Tibial artery (tissue), 4 donors: ENCODE data around the gene TMEM214.

ENCODE experiments used
- DNase-seq, 2 donors: peaks; one replicate each; pipeline ENCODE4 v3.0.0-alpha.2; 2019
- H3K27ac ChIP-seq, 2 donors: fragments of 200-600 bp; sonication (generic) in 1 of 2; 1 replicate in 1 of 2; 2 replicates in 1 of 2; pipeline ENCODE4 v1.5.1; 2018 to 2019; ENCODE audit warnings: mild to moderate bottlenecking in 1 of 2
- H3K27me3 ChIP-seq, 2 donors: fragments of 200-600 bp; sonication (generic) in 1 of 2; one replicate each; pipeline versions ENCODE4 v1.5.1 to v1.6.0; 2016 to 2019
- H3K36me3 ChIP-seq, 3 donors: fragments of 200-600 bp; sonication (generic) in 2 of 3; one replicate each; pipeline ENCODE4 v1.5.1; 2016 to 2019; ENCODE audit warnings: mild to moderate bottlenecking in 2 of 3
- H3K4me1 ChIP-seq, 4 donors: fragments of 200-600 bp; sonication (generic) in 2 of 4; 1 replicate in 3 of 4; 2 replicates in 1 of 4; pipeline ENCODE4 v1.5.1; 2016 to 2019
- H3K4me3 ChIP-seq, 2 donors: fragments of 200-600 bp; sonication (generic) in 1 of 2; 1 replicate in 1 of 2; 2 replicates in 1 of 2; pipeline ENCODE4 v1.5.1; 2018 to 2019; ENCODE audit warnings: mild to moderate bottlenecking in 2 of 2
- H3K9me3 ChIP-seq, 3 donors: fragments of 200-600 bp; sonication (generic) in 1 of 3; one replicate each; pipeline ENCODE4 v1.5.1; 2016 to 2019
- intact Hi-C: fragments of 100-400 bp; cut with DNase I; formaldehyde crosslinking; loops from one replicate; pipeline ENCODE4 v1.15.0; 2023; ENCODE audit warnings: low total_unique reads
- TF ChIP-seq, protein P1 (sequence below), 2 experiments: fragments of 200-600 bp in 1 of 2; fragments of 450-650 bp in 1 of 2; IDR thresholded peaks; one replicate each; pipeline ENCODE4 v1.5.1; 2017 to 2019; ENCODE audit warnings: antibody characterized with exemption in 2 of 2, mild to moderate bottlenecking in 1 of 2, moderate library complexity in 1 of 2

Gene TMEM214

DNA sequence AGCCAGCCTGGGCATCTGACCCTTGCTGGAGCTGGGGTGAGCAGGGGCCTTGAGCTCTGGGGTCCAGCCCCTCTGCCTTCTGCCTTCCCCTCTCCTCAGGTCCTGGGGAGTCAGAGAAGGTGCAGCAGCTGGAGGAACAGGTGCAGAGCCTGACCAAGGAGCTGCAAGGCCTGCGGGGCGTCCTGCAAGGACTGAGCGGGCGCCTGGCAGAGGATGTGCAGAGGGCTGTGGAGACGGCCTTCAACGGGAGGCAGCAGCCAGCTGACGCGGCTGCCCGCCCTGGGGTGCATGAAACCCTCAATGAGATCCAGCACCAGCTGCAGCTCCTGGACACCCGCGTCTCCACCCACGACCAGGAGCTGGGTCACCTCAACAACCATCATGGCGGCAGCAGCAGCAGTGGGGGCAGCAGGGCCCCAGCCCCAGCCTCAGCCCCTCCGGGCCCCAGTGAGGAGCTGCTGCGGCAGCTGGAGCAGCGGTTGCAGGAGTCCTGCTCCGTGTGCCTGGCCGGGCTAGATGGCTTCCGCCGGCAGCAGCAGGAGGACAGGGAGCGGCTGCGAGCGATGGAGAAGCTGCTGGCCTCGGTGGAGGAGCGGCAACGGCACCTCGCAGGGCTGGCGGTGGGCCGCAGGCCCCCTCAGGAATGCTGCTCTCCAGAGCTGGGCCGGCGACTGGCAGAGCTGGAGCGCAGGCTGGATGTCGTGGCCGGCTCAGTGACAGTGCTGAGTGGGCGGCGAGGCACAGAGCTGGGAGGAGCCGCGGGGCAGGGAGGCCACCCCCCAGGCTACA is 49.4 kb downstream of the TMEM214 start:
- H3K27me3 ChIP-seq: no peaks in the 10 kb centered on the region
- H3K4me3 ChIP-seq: no peak overlapping the region
- H3K4me1 ChIP-seq: peaks cover 0 to 68% (median 55%) of the 10 kb centered on the region in 4 donors
- peaks cover 10 to 19% (median 18%) of the 10 kb centered on the region in 3 donors for H3K36me3 ChIP-seq
- no peaks in the 10 kb centered on the region for H3K9me3 ChIP-seq
- DNase-seq: no peak
- H3K27ac ChIP-seq: peak overlapping the region; percentile 46 to 64
- TF ChIP-seq, protein P1, sequence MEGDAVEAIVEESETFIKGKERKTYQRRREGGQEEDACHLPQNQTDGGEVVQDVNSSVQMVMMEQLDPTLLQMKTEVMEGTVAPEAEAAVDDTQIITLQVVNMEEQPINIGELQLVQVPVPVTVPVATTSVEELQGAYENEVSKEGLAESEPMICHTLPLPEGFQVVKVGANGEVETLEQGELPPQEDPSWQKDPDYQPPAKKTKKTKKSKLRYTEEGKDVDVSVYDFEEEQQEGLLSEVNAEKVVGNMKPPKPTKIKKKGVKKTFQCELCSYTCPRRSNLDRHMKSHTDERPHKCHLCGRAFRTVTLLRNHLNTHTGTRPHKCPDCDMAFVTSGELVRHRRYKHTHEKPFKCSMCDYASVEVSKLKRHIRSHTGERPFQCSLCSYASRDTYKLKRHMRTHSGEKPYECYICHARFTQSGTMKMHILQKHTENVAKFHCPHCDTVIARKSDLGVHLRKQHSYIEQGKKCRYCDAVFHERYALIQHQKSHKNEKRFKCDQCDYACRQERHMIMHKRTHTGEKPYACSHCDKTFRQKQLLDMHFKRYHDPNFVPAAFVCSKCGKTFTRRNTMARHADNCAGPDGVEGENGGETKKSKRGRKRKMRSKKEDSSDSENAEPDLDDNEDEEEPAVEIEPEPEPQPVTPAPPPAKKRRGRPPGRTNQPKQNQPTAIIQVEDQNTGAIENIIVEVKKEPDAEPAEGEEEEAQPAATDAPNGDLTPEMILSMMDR (IDR thresholded peaks at IDR 0.05): no peak
- intact Hi-C loops: loop anchor here (5.0 kb wide), 1 partner anchor 50 kb away; the partner anchor contains the start of gene TMEM214

GRCh38 chr2:27082773-27083409 is 50.1 kb downstream of the TMEM214 start:
- TF ChIP-seq, protein P1 (IDR thresholded peaks at IDR 0.05): no peak
- Histone ChIP-seq H3K27me3 (no peaks in the 10 kb centered on the region), H3K36me3 (peaks cover 10 to 19% (median 18%) of the 10 kb centered on the region in 3 donors), H3K9me3 (no peaks in the 10 kb centered on the region), H3K27ac (no peak overlapping the region), H3K4me1 (peaks cover 0 to 68% (median 54%) of the 10 kb centered on the region in 4 donors), H3K4me3 (no peak overlapping the region)
- no peak for DNase-seq
- intact Hi-C loops: loop anchor here (5.0 kb wide), 1 partner anchor 51 kb away; the partner anchor contains the start of gene TMEM214

DNA sequence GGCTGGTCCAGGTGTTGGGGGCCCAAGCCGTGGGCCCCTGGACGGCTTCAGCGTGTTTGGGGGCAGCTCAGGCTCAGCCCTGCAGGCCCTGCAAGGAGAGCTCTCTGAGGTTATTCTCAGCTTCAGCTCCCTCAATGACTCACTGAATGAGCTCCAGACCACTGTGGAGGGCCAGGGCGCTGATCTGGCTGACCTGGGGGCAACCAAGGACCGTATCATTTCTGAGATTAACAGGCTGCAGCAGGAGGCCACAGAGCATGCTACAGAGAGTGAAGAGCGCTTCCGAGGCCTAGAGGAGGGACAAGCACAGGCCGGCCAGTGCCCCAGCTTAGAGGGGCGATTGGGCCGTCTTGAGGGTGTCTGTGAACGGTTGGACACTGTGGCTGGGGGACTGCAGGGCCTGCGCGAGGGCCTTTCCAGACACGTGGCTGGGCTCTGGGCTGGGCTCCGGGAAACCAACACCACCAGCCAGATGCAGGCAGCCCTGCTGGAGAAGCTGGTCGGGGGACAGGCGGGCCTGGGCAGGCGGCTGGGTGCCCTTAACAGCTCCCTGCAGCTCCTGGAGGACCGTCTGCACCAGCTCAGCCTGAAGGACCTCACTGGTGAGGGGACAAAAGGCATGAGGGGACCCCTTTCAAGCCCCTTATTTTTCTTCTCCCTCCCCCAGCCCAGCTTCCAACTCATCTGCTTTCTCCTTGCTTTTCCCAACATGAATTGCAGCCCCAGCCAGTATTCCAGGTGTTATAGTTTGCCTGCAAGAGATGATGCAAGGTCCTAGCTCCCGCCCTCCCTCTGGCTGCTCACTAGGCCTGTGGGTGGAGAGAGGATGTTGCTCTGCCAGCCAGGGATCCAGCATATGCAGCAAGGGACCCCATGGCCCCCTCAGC is 50.9 kb downstream of the TMEM214 start:
- H3K9me3 ChIP-seq: no peaks in the 10 kb centered on the region
- TF ChIP-seq, protein P1 (IDR thresholded peaks at IDR 0.05): no peak
- no peak overlapping the region for H3K27ac ChIP-seq
- H3K36me3 ChIP-seq: peaks cover 10 to 19% (median 18%) of the 10 kb centered on the region in 3 donors
- H3K4me3 ChIP-seq: no peak overlapping the region
- no peak for DNase-seq
- peaks cover 0 to 65% (median 51%) of the 10 kb centered on the region in 4 donors for H3K4me1 ChIP-seq
- intact Hi-C loops: loop anchor here (2.0 to 5.0 kb wide), 2 partner anchors 51 to 113 kb away; partner anchors contain the start of genes MAPRE3 and TMEM214
- no peaks in the 10 kb centered on the region for H3K27me3 ChIP-seq

DNA sequence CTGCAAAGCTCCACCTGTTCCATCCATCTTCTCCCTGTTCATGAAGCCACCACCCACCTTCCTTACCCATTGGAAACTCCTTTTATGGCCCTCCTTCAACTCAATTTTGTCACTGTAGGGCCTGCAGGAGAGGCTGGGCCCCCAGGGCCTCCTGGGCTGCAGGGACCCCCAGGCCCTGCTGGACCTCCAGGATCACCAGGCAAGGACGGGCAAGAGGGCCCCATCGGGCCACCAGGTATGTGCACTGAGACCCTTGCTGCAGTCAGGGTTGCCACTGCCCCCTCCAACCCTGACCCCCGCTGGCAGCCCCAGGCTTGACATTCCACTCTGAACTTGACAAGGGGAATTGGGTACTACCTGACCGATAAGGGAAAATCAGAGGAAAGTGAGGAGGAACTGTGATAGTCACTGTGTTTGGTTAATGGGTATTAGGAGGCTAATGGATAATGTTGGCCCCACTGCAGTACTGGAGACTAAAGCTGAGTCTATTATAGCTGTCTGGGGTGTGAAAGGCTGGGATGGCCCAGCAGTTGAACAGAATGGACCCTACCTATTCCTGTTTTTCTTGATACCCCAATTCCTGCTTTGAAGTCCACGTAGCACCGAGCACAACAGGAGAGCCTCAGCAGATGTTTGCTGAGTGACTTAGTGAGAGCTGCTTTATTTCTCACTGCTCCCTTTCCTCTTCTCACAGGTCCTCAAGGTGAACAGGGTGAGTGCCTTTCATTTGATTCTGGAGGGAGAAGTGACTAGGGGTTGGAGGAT is 51.7 kb downstream of the TMEM214 start:
- Histone ChIP-seq H3K9me3 (no peaks in the 10 kb centered on the region), H3K36me3 (peaks cover 10 to 19% (median 18%) of the 10 kb centered on the region in 3 donors), H3K4me1 (peaks cover 0 to 59% (median 49%) of the 10 kb centered on the region in 4 donors), H3K4me3 (no peak overlapping the region), H3K27me3 (no peaks in the 10 kb centered on the region), H3K27ac (peak overlapping the region; percentile 91 to 96)
- intact Hi-C loops: loop anchor here (2.0 to 5.0 kb wide), 3 partner anchors 32 to 114 kb away; partner anchors contain the start of genes AGBL5, MAPRE3 and TMEM214
- TF ChIP-seq, protein P1 (IDR thresholded peaks at IDR 0.05): no peak
- no peak for DNase-seq
